GM12874 (cell line): ENCODE data around the gene EIF3I.
A peak's percentile ranks its signal among the peaks of the same experiment; 100 is the strongest.

Source experiments
- TF ChIP-seq, protein P1 (sequence below): IDR thresholded peaks from 2 replicates; pipeline ENCODE4 v1.5.1; 2011; ENCODE audit warnings: low read depth, mild to moderate bottlenecking, control low read depth, low read length, moderate library complexity; ENCODE audit not compliant: insufficient read depth

Gene EIF3I

DNA sequence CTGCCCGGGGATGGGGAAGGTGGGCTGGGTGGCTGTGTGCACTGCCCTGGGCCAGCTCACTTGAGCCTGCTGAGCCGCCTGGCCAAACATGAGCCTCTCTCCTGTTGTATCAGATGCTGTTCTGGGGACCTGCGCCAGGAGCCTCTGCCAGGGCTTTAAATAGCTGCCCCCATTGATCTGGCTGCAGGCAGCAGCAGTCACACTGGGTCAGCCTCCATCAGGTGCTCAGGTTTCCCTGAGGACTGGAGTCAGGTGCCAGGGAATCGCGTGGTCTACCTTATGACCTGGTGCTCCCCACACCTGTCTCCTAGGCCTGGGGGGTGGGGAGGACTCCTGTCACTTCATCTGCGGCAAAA is 22.5 kb upstream of the EIF3I start:
- TF ChIP-seq, protein P1, sequence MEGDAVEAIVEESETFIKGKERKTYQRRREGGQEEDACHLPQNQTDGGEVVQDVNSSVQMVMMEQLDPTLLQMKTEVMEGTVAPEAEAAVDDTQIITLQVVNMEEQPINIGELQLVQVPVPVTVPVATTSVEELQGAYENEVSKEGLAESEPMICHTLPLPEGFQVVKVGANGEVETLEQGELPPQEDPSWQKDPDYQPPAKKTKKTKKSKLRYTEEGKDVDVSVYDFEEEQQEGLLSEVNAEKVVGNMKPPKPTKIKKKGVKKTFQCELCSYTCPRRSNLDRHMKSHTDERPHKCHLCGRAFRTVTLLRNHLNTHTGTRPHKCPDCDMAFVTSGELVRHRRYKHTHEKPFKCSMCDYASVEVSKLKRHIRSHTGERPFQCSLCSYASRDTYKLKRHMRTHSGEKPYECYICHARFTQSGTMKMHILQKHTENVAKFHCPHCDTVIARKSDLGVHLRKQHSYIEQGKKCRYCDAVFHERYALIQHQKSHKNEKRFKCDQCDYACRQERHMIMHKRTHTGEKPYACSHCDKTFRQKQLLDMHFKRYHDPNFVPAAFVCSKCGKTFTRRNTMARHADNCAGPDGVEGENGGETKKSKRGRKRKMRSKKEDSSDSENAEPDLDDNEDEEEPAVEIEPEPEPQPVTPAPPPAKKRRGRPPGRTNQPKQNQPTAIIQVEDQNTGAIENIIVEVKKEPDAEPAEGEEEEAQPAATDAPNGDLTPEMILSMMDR: no peak

GRCh38 chr1:32200226-32201010 is 21.8 kb upstream of the EIF3I start, which contains the start of gene CCDC28B:
Gene CCDC28B (plus strand): TSS chr1:32200595. CDS start chr1:32201936, 1,341 bp downstream.
- TF ChIP-seq, protein P1: no peak

DNA sequence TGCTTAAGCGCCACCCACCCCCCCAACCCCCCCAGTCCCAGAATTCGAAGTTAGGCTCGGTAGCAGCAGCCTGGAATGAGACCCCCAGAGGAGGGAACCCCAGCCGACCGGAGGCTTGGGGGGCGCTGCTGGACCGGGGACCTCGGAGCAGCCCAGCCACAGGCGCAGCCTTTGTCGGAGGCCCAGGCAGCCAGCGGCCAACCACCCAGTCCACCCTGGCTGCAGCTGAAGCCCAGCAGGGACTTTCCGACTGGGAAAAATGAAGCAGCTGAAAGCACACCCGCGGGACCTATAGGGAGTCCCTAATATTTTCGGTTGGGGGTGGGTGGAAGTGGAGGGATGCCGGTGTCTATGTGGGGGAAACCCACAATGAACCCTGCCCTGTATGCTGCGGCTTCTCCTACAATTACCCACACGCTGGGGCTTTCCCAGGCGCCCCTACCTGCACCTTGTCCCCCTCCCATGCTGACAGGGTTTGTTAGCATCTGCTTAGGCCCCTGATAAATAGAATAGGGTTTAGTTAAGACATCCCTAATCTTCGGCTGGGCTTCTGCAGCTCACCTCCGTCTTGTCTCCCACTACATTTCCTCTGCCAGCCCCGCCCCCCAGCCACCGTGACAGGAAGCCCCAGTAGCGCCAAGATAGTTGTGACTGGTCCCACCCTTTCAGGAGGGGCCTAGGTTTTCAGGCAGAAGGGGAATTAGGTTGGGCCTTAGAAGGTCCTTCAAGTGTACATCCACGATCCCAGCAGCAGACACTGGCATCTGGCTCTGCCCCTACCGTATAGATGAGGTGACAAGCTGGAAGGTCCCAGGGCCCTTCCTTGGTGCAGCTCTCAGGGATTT is 21.0 kb upstream of the EIF3I start:
- TF ChIP-seq, protein P1: peak; percentile 33

GRCh38 chr1:32204943-32205361 is 17.3 kb upstream of the EIF3I start:
- TF ChIP-seq, protein P1: no peak

- TF ChIP-seq, protein P1: no peak
Observed at GRCh38 chr1:32205401-32206370, 16.5 kb upstream of the EIF3I start, which contains the start of gene IQCC. Gene IQCC (plus strand): TSS chr1:32205671. CDS start chr1:32205682, 11 bp downstream.

- TF ChIP-seq, protein P1: no peak
Observed at GRCh38 chr1:32208469-32208868, 13.7 kb upstream of the EIF3I start.

DNA sequence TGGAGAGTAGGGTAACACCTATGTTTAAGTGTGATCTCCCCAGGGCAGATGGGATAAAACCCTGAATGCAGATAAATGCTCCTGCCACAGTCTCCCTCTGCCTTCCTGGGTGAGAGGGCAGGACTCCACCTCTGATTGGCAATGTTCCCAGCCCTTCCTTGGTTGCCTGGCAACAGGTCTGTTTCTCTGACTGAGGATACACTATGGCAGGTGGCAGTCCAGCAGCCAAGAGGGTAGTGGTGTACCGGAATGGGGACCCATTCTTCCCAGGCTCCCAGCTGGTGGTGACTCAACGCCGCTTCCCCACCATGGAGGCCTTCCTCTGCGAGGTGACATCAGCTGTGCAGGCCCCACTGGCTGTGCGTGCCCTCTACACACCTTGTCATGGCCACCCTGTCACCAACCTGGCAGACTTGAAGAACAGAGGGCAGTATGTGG is 13.3 kb upstream of the EIF3I start, which contains the start of gene DCDC2B:
Gene DCDC2B (plus strand): TSS at position 199 of the 438 bp plus-strand sequence. CDS start 5 bp downstream, at position 204.
- TF ChIP-seq, protein P1: no peak
